IMR-90 (cell line): ENCODE results near the gene RBM8A. TPM values are rescaled to one million over a fixed set of nuclear protein-coding genes. Genes with fewer than 3 reads are reported as not detected.

Experiments used
- ATAC-seq: fragments of 200-7000 bp; cut with Tn5 transposase; 2 replicates; pipeline ENCODE4 v1.9.1; 2020; ENCODE audit warnings: low read depth, mild to moderate bottlenecking, moderate library complexity
- BruUV-seq: library from RNA; stranded (reverse); fragments of 400-500 nt; replicated peaks from 2 replicates; lab custom pipeline; 2021; lab: Mats Ljungman, UMichigan
- CTCF ChIA-PET: fragments of 300-600 bp; formaldehyde crosslinking; extraction: SDS; loops from one replicate; lab custom pipeline; 2021; ENCODE audit warnings: antibody characterized with exemption; lab: Yijun Ruan, JAX
- POLR2A ChIA-PET: fragments of 300-600 bp; sonication (Branson Sonifier 250); formaldehyde crosslinking; loops from one replicate; lab custom pipeline; 2022; ENCODE audit warnings: antibody characterized with exemption; ENCODE audit not compliant: unreplicated experiment; lab: Charles Lee
- DNase-seq: peaks from one replicate; pipeline ENCODE4 v3.0.0; 2013
- H2AFZ ChIP-seq: replicated peaks from 2 replicates; pipeline ENCODE3; 2013; ENCODE audit warnings: low read length, mild to moderate bottlenecking; ENCODE audit not compliant: poor library complexity
- H2AK5ac ChIP-seq: 2 replicates; pipeline ENCODE4 v1.6.1; 2013; ENCODE audit warnings: low read depth, low read length, inconsistent platforms
- H2AK9ac ChIP-seq: replicated peaks from 2 replicates; pipeline ENCODE3; 2013; ENCODE audit warnings: mild to moderate bottlenecking, low read depth, low read length, moderate library complexity; ENCODE audit not compliant: poor library complexity
- H2BK120ac ChIP-seq: 2 replicates; pipeline ENCODE4 v1.6.1; 2013; ENCODE audit warnings: low read depth, low read length, inconsistent platforms
- H2BK15ac ChIP-seq: 3 replicates; pipeline ENCODE4 v1.6.1; 2013; ENCODE audit warnings: low read depth, low read length, inconsistent platforms
- H2BK20ac ChIP-seq: 2 replicates; pipeline ENCODE4 v1.6.1; 2013; ENCODE audit warnings: low read depth, mild to moderate bottlenecking, inconsistent platforms, low read length, moderate library complexity
- H2BK5ac ChIP-seq: 2 replicates; pipeline ENCODE4 v1.6.1; 2013; ENCODE audit warnings: mild to moderate bottlenecking, low read depth, low read length, inconsistent platforms; ENCODE audit not compliant: poor library complexity, severe bottlenecking
- H3K14ac ChIP-seq: replicated peaks from 2 replicates; pipeline ENCODE4 v1.6.1; 2013; ENCODE audit warnings: low read depth, low read length, inconsistent platforms
- H3K18ac ChIP-seq: 2 replicates; pipeline ENCODE4 v1.6.1; 2013; ENCODE audit warnings: low read depth, low read length, control low read depth
- H3K23ac ChIP-seq: 2 replicates; pipeline ENCODE4 v1.6.1; 2013; ENCODE audit warnings: low read depth, low read length, inconsistent platforms
- H3K27ac ChIP-seq: 2 replicates; pipeline ENCODE4 v1.5.1; 2013; ENCODE audit warnings: mild to moderate bottlenecking, control low read depth, low read length; ENCODE audit not compliant: insufficient read depth
- H3K27me3 ChIP-seq: 2 replicates; pipeline ENCODE4 v1.6.1; 2013; ENCODE audit warnings: low read length; ENCODE audit not compliant: control insufficient read depth, insufficient read depth
- H3K36me3 ChIP-seq: 2 replicates; pipeline ENCODE4 v1.6.1; 2013; ENCODE audit warnings: low read length, mixed read lengths; ENCODE audit not compliant: control insufficient read depth, insufficient read depth
- H3K4ac ChIP-seq: 2 replicates; pipeline ENCODE4 v1.6.1; 2013; ENCODE audit warnings: low read depth, low read length, inconsistent platforms
- H3K4me1 ChIP-seq: 2 replicates; pipeline ENCODE4 v1.6.1; 2013; ENCODE audit warnings: low read length, mixed read lengths; ENCODE audit not compliant: control insufficient read depth, insufficient read depth
- H3K4me2 ChIP-seq: 2 replicates; pipeline ENCODE4 v1.6.1; 2013; ENCODE audit warnings: low read depth, mild to moderate bottlenecking, control low read depth, low read length, moderate library complexity
- H3K4me3 ChIP-seq: 2 replicates; pipeline ENCODE4 v1.5.1; 2013; ENCODE audit warnings: low read depth, mild to moderate bottlenecking, control low read depth, low read length, moderate library complexity; ENCODE audit not compliant: insufficient read depth
- H3K56ac ChIP-seq: 2 replicates; pipeline ENCODE4 v1.6.1; 2013; ENCODE audit warnings: low read length, inconsistent platforms; ENCODE audit not compliant: insufficient read depth; ENCODE audit errors: extremely low read depth
- H3K79me1 ChIP-seq, 2 experiments: 2 replicates each; pipeline ENCODE4 v1.6.1; 2013; ENCODE audit warnings: low read length in 2 of 2, inconsistent platforms in 1 of 2, low read depth in 1 of 2
- H3K9ac ChIP-seq: 2 replicates; pipeline ENCODE4 v1.6.1; 2013; ENCODE audit warnings: low read depth, low read length, control low read depth
- H3K9me1 ChIP-seq: 2 replicates; pipeline ENCODE4 v1.6.1; 2013; ENCODE audit warnings: low read length, inconsistent platforms; ENCODE audit not compliant: insufficient read depth
- H3K9me3 ChIP-seq: 2 replicates; pipeline ENCODE4 v1.6.1; 2013; ENCODE audit warnings: low read length; ENCODE audit not compliant: control insufficient read depth, insufficient read depth
- H4K20me1 ChIP-seq: 2 replicates; pipeline ENCODE4 v1.6.1; 2013; ENCODE audit warnings: low read length, inconsistent platforms; ENCODE audit not compliant: insufficient read depth
- H4K5ac ChIP-seq: 2 replicates; pipeline ENCODE4 v1.6.1; 2013; ENCODE audit warnings: mild to moderate bottlenecking, low read depth, low read length, control low read depth
- H4K8ac ChIP-seq, 2 experiments: 2 replicates each; pipeline ENCODE4 v1.6.1; 2013; ENCODE audit warnings: low read depth in 2 of 2, low read length in 2 of 2, control low read depth in 1 of 2, inconsistent platforms in 1 of 2
- H4K91ac ChIP-seq: 2 replicates; pipeline ENCODE4 v1.6.1; 2013; ENCODE audit warnings: low read depth, low read length, inconsistent platforms; ENCODE audit not compliant: insufficient read depth
- MXI1 ChIP-seq: IDR thresholded peaks from 2 replicates; pipeline ENCODE4 v1.6.1; 2012; ENCODE audit warnings: low read depth, mild to moderate bottlenecking, low read length, moderate library complexity, borderline replicate concordance
- POLR2A ChIP-seq: IDR thresholded peaks from 2 replicates; pipeline ENCODE4 v1.6.1; 2012; ENCODE audit warnings: mild to moderate bottlenecking, low read depth, low read length
- WGBS, 2 experiments: methylation state at CpG; one replicate each; pipeline versions ENCODE4 v1.1.5 to v1.1.7; 2013; ENCODE audit warnings: missing lambda C conversion rate in 2 of 2; ENCODE audit not compliant: insufficient read length in 1 of 2; ENCODE audit errors: extremely low coverage in 2 of 2; 5-methylcytosine and 5-hydroxymethylcytosine counted together
- dilution Hi-C: fragments of 300-500 bp; cut with HindIII; formaldehyde crosslinking; loops from one replicate; pipeline ENCODE4 v1.14.3; 2018; ENCODE audit warnings: low sequenced_read_pairs; ENCODE audit not compliant: unreplicated experiment
- in situ Hi-C: fragments of 300-500 bp; cut with MboI; formaldehyde crosslinking; loops from 3 replicates; pipeline ENCODE4 v1.14.3; 2019; ENCODE audit warnings: low sequenced_read_pairs, inconsistent platforms, mixed read lengths
- intact Hi-C: fragments of 100-400 bp; cut with micrococcal nuclease; formaldehyde crosslinking; loops from 2 replicates; pipeline ENCODE4 v1.10.0; 2022
- polyA plus RNA-seq, 3 experiments: library from polyadenylated mRNA; depleted of rRNA; stranded (reverse); fragments of >200 nt; gene quantifications; 2 replicates each; pipeline ENCODE4 v1.2.3, GENCODE V29; 2012; ENCODE audit warnings: low replicate concordance in 1 of 3
- total RNA-seq: library from RNA; depleted of rRNA; stranded (reverse); fragments of >200 nt; gene quantifications from 2 replicates; pipeline ENCODE4 v1.2.3, GENCODE V29; 2012
- TF ChIP-seq, protein P1 (sequence below): fragments of 150-350 bp; IDR thresholded peaks from 2 replicates; pipeline ENCODE4 v1.6.1; 2016; ENCODE audit warnings: low read depth, mild to moderate bottlenecking, low read length, moderate library complexity, borderline replicate concordance
- TF ChIP-seq, protein P2 (sequence below): fragments of 150-350 bp; IDR thresholded peaks from 2 replicates; pipeline ENCODE4 v1.6.1; 2017; ENCODE audit warnings: mild to moderate bottlenecking, antibody characterized with exemption, low read length, low read depth

Gene RBM8A
- total and polyA plus RNA-seq, 2 of the 4 experiments (the other 2 are of a cell fraction) = 94.1 to 251 TPM

DNA sequence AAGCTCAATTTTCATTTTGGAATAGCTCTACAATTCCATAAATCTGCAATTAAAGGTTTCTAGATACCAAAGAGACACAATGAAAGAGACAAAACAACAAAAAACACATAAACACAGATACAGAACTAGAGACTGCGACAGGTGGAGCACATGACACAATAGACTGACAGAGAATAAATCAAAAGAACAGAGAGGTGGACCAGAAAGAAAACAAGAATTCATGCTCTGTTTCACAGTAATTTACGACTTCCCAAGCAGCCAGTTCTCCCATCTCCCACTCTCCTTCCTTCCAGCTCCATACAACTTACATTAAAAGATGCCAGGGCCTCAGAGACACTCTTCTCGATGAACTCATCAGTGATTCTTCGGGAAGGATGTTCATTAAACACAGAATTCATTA lies 15.1 kb upstream of the RBM8A start:
- no peak overlapping the region for H4K5ac ChIP-seq
- H2BK15ac ChIP-seq = no peak overlapping the region
- H2AFZ ChIP-seq = no peak overlapping the region
- H3K9me1 ChIP-seq = no peaks in the 10 kb centered on the region
- no peak overlapping the region for H3K27ac ChIP-seq
- intact Hi-C loops = no loop called here
- no peak overlapping the region for H3K14ac ChIP-seq
- H3K9me3 ChIP-seq = no peaks in the 10 kb centered on the region
- H3K18ac ChIP-seq = no peak overlapping the region
- dilution Hi-C loops = no loop called here
- no peak overlapping the region for H2BK120ac ChIP-seq
- no peaks in the 10 kb centered on the region for H3K27me3 ChIP-seq
- no peak overlapping the region for H4K91ac ChIP-seq
- no peak overlapping the region for H3K23ac ChIP-seq
- no peak overlapping the region for H2BK5ac ChIP-seq
- no peaks in the 10 kb centered on the region for H3K4me1 ChIP-seq
- H3K4ac ChIP-seq = no peak overlapping the region
- DNase-seq (no peak), ATAC-seq (no peak)
- no TSS peak for BruUV-seq
- H3K9ac ChIP-seq = no peak overlapping the region
- no peak overlapping the region for H2AK5ac ChIP-seq
- peaks cover 16 to 25% of the 10 kb centered on the region in 2 experiments for H3K79me1 ChIP-seq
- no peak overlapping the region for H3K4me2 ChIP-seq
- H2BK20ac ChIP-seq = no peak overlapping the region
- no peak overlapping the region for H4K8ac ChIP-seq
- H4K20me1 ChIP-seq = no peaks in the 10 kb centered on the region
- CTCF ChIA-PET = no interaction called here
- H3K36me3 ChIP-seq = peaks cover 12% of the 10 kb centered on the region
- no peak overlapping the region for H2AK9ac ChIP-seq
- POLR2A ChIA-PET = no interaction called here
- H3K4me3 ChIP-seq = no peak overlapping the region
- 95% methylated on average over 3 of the region's 4 CpGs; no CpG with 5 or more reads in 1 of the 2 experiments for WGBS, 2 experiments
- H3K56ac ChIP-seq = no peak overlapping the region
- TF ChIP-seq POLR2A (no peak), MXI1 (no peak)
- TF ChIP-seq, protein P1, sequence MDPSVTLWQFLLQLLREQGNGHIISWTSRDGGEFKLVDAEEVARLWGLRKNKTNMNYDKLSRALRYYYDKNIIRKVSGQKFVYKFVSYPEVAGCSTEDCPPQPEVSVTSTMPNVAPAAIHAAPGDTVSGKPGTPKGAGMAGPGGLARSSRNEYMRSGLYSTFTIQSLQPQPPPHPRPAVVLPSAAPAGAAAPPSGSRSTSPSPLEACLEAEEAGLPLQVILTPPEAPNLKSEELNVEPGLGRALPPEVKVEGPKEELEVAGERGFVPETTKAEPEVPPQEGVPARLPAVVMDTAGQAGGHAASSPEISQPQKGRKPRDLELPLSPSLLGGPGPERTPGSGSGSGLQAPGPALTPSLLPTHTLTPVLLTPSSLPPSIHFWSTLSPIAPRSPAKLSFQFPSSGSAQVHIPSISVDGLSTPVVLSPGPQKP = no peak
- TF ChIP-seq, protein P2, sequence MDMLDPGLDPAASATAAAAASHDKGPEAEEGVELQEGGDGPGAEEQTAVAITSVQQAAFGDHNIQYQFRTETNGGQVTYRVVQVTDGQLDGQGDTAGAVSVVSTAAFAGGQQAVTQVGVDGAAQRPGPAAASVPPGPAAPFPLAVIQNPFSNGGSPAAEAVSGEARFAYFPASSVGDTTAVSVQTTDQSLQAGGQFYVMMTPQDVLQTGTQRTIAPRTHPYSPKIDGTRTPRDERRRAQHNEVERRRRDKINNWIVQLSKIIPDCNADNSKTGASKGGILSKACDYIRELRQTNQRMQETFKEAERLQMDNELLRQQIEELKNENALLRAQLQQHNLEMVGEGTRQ = no peak
- in situ Hi-C loops = no loop called here
